ENCODE data around the gene MYOG. TPM values are rescaled to one million over a fixed set of nuclear protein-coding genes. Genes with fewer than 3 reads are reported as not detected.

MYOG gene
- total RNA-seq, 1 experiment from 2014 or later: not detected

- no peaks in the 10 kb centered on the region for H3K27me3 ChIP-seq (replicated peaks; ENCODE audit: control insufficient read depth, insufficient read depth, low read length)
- no TSS peak for BruUV-seq (replicated peaks)
- Mint-ChIP-seq H3K36me3 (ENCODE audit: insufficient read depth, unreplicated experiment) (no peaks in the 10 kb centered on the region), H3K27ac (ENCODE audit: unreplicated experiment) (no peak overlapping the region), H3K27me3 (ENCODE audit: insufficient read depth, unreplicated experiment) (no peaks in the 10 kb centered on the region), H3K9me3 (ENCODE audit: unreplicated experiment) (no peaks in the 10 kb centered on the region), H3K4me3 (ENCODE audit: unreplicated experiment) (no peak overlapping the region), H3K4me1 (ENCODE audit: low read depth, unreplicated experiment) (no peaks in the 10 kb centered on the region)
- DNase-seq: no peak
- no peaks in the 10 kb centered on the region for H3K9me3 ChIP-seq
- POLR2A ChIA-PET: no interaction called here
- CTCF ChIA-PET: interaction anchor here (1.2 kb wide), 1 partner anchor 35 kb away, joined by 3 read pairs; no protein-coding TSS in a partner anchor
- H3K4me1 ChIP-seq: no peaks in the 10 kb centered on the region
- no peaks in the 10 kb centered on the region for H3K36me3 ChIP-seq (ENCODE audit: control insufficient read depth, insufficient read depth, low read length)
- intact Hi-C loops (cut with micrococcal nuclease; ENCODE audit: unreplicated experiment): loop anchor here (5.0 kb wide), 1 partner anchor 46 kb away; no protein-coding TSS in a partner anchor
- H3K4me3 ChIP-seq (ENCODE audit: low read depth, low read length): no peak overlapping the region
- TF ChIP-seq CTCF (IDR thresholded peaks at IDR 0.05; ENCODE audit: insufficient read depth in 1 of 2, low read depth in 1 of 2, low read length in 1 of 2, severe bottlenecking in 1 of 2, unreplicated experiment in 1 of 2): no peak
Measured at GRCh38 chr1:203082571-203083462, 3.0 kb downstream of the MYOG start.

GRCh38 chr1:203082231-203082505 lies 3.6 kb downstream of the MYOG start:
- Histone ChIP-seq H3K27me3 (replicated peaks; ENCODE audit: control insufficient read depth, insufficient read depth, low read length) (no peaks in the 10 kb centered on the region), H3K4me1 (no peaks in the 10 kb centered on the region), H3K4me3 (ENCODE audit: low read depth, low read length) (no peak overlapping the region), H3K9me3 (no peaks in the 10 kb centered on the region), H3K36me3 (ENCODE audit: control insufficient read depth, insufficient read depth, low read length) (no peaks in the 10 kb centered on the region)
- Mint-ChIP-seq H3K4me1 (ENCODE audit: low read depth, unreplicated experiment) (no peaks in the 10 kb centered on the region), H3K4me3 (ENCODE audit: unreplicated experiment) (no peak overlapping the region), H3K27ac (ENCODE audit: unreplicated experiment) (no peak overlapping the region), H3K9me3 (ENCODE audit: unreplicated experiment) (no peaks in the 10 kb centered on the region), H3K36me3 (ENCODE audit: insufficient read depth, unreplicated experiment) (no peaks in the 10 kb centered on the region), H3K27me3 (ENCODE audit: insufficient read depth, unreplicated experiment) (no peaks in the 10 kb centered on the region)
- POLR2A ChIA-PET: no interaction called here
- CTCF ChIA-PET: no interaction called here
- no peak for TF ChIP-seq CTCF (IDR thresholded peaks at IDR 0.05; ENCODE audit: insufficient read depth in 1 of 2, low read depth in 1 of 2, low read length in 1 of 2, severe bottlenecking in 1 of 2, unreplicated experiment in 1 of 2)
- no peak for DNase-seq
- intact Hi-C loops (cut with micrococcal nuclease; ENCODE audit: unreplicated experiment): loop anchor here (5.0 kb wide), 1 partner anchor 45 kb away; no protein-coding TSS in a partner anchor
- BruUV-seq (replicated peaks): no TSS peak

- H3K27me3 Mint-ChIP-seq (ENCODE audit: insufficient read depth, unreplicated experiment): no peaks in the 10 kb centered on the region
- ChIA-PET CTCF (interaction anchor here (1.2 kb wide), 1 partner anchor 186 kb away, joined by 3 read pairs; no protein-coding TSS in a partner anchor), POLR2A (no interaction called here)
- H3K4me3 Mint-ChIP-seq (ENCODE audit: unreplicated experiment): no peak overlapping the region
- Histone ChIP-seq H3K9me3 (no peaks in the 10 kb centered on the region), H3K4me1 (no peaks in the 10 kb centered on the region), H3K36me3 (ENCODE audit: control insufficient read depth, insufficient read depth, low read length) (no peaks in the 10 kb centered on the region), H3K4me3 (ENCODE audit: low read depth, low read length) (no peak overlapping the region), H3K27me3 (replicated peaks; ENCODE audit: control insufficient read depth, insufficient read depth, low read length) (no peaks in the 10 kb centered on the region)
- no peak for TF ChIP-seq CTCF (IDR thresholded peaks at IDR 0.05; ENCODE audit: insufficient read depth in 1 of 2, low read depth in 1 of 2, low read length in 1 of 2, severe bottlenecking in 1 of 2, unreplicated experiment in 1 of 2)
- intact Hi-C loops (cut with micrococcal nuclease; ENCODE audit: unreplicated experiment): loop anchor here (5.0 kb wide), 1 partner anchor 44 kb away; no protein-coding TSS in a partner anchor
- DNase-seq: no peak
- no peaks in the 10 kb centered on the region for H3K4me1 Mint-ChIP-seq (ENCODE audit: low read depth, unreplicated experiment)
- BruUV-seq (replicated peaks): no TSS peak
- H3K27ac Mint-ChIP-seq (ENCODE audit: unreplicated experiment): no peak overlapping the region
- no peaks in the 10 kb centered on the region for H3K36me3 Mint-ChIP-seq (ENCODE audit: insufficient read depth, unreplicated experiment)
- no peaks in the 10 kb centered on the region for H3K9me3 Mint-ChIP-seq (ENCODE audit: unreplicated experiment)
Measured at GRCh38 chr1:203081465-203082230, 4.2 kb downstream of the MYOG start.

All from Caco-2 (cell line).